Skeletal muscle tissue (tissue), 4 donors: ENCODE results near the gene RNF31. TPM values are rescaled to one million over a fixed set of nuclear protein-coding genes. Genes with fewer than 3 reads are reported as not detected.

Source experiments
- H3K27ac ChIP-seq: one replicate; pipeline ENCODE4 v1.7.0; 2013; ENCODE audit warnings: mild to moderate bottlenecking, low read depth, low read length, inconsistent platforms
- H3K27me3 ChIP-seq, 3 donors: one replicate each; pipeline ENCODE4 v1.7.0; 2013; ENCODE audit warnings: low read length in 3 of 3; ENCODE audit not compliant: control insufficient read depth in 3 of 3, insufficient read depth in 3 of 3
- H3K36me3 ChIP-seq, 3 donors: one replicate each; pipeline ENCODE4 v1.7.0; 2013; ENCODE audit warnings: low read length in 3 of 3; ENCODE audit not compliant: control insufficient read depth in 3 of 3, insufficient read depth in 3 of 3
- H3K4me1 ChIP-seq, 3 donors: one replicate each; pipeline ENCODE4 v1.7.0; 2013; ENCODE audit warnings: low read length in 3 of 3, mild to moderate bottlenecking in 3 of 3; ENCODE audit not compliant: control insufficient read depth in 3 of 3, insufficient read depth in 3 of 3
- H3K4me3 ChIP-seq, 3 donors: one replicate each; pipeline ENCODE4 v1.7.0; 2013; ENCODE audit warnings: low read length in 3 of 3
- H3K9ac ChIP-seq, 3 donors: one replicate each; pipeline ENCODE4 v1.7.0; 2013; ENCODE audit warnings: low read length in 3 of 3, mild to moderate bottlenecking in 3 of 3, moderate library complexity in 2 of 3, low read depth in 1 of 3
- H3K9me3 ChIP-seq, 3 donors: one replicate each; pipeline ENCODE4 v1.7.0; 2013; ENCODE audit warnings: low read length in 3 of 3; ENCODE audit not compliant: control insufficient read depth in 3 of 3
- total RNA-seq: library from RNA; depleted of rRNA; stranded (reverse); fragments of >200 nt; gene quantifications from one replicate; pipeline ENCODE4 v1.2.3, GENCODE V29; 2014
- donor health status: Osteomylitis.

Gene RNF31
- total RNA-seq, 1 donor from 2014 or later, result 33.4 TPM

GRCh38 chr14:24136684-24137528 lies 10.4 kb upstream of the RNF31 start:
- peak overlapping the region; percentile 76 to 92 (median 86) for H3K9ac ChIP-seq
- peaks cover 54 to 72% (median 63%) of the 10 kb centered on the region in 3 donors for H3K4me1 ChIP-seq
- peak overlapping the region; percentile 88 for H3K27ac ChIP-seq
- peak overlapping the region; percentile 77 to 87 (median 82) for H3K4me3 ChIP-seq
- H3K27me3 ChIP-seq, result no peaks in the 10 kb centered on the region
- no peaks in the 10 kb centered on the region for H3K9me3 ChIP-seq
- H3K36me3 ChIP-seq, result peaks cover 24 to 32% (median 29%) of the 10 kb centered on the region in 3 donors

GRCh38 chr14:24137529-24138395 lies 9.5 kb upstream of the RNF31 start:
- H3K4me3 ChIP-seq, result no peak overlapping the region
- H3K4me1 ChIP-seq, result peaks cover 48 to 68% (median 59%) of the 10 kb centered on the region in 3 donors
- H3K27me3 ChIP-seq, result no peaks in the 10 kb centered on the region
- peak overlapping the region; percentile 88 for H3K27ac ChIP-seq
- H3K9me3 ChIP-seq, result no peaks in the 10 kb centered on the region
- H3K36me3 ChIP-seq, result peaks cover 24 to 29% (median 27%) of the 10 kb centered on the region in 3 donors
- peak overlapping the region in 2 of 3 donors; percentile 14 to 92 for H3K9ac ChIP-seq

- Histone ChIP-seq H3K4me1 (peaks cover 45 to 70% (median 54%) of the 10 kb centered on the region in 3 donors), H3K9me3 (no peaks in the 10 kb centered on the region), H3K36me3 (peaks cover 23 to 30% (median 26%) of the 10 kb centered on the region in 3 donors), H3K27me3 (no peaks in the 10 kb centered on the region), H3K27ac (peak overlapping the region; percentile 1), H3K4me3 (no peak overlapping the region), H3K9ac (peak overlapping the region in 2 of 3 donors; percentile 14 to 45)
Measured at GRCh38 chr14:24138396-24139271, 8.7 kb upstream of the RNF31 start.

DNA sequence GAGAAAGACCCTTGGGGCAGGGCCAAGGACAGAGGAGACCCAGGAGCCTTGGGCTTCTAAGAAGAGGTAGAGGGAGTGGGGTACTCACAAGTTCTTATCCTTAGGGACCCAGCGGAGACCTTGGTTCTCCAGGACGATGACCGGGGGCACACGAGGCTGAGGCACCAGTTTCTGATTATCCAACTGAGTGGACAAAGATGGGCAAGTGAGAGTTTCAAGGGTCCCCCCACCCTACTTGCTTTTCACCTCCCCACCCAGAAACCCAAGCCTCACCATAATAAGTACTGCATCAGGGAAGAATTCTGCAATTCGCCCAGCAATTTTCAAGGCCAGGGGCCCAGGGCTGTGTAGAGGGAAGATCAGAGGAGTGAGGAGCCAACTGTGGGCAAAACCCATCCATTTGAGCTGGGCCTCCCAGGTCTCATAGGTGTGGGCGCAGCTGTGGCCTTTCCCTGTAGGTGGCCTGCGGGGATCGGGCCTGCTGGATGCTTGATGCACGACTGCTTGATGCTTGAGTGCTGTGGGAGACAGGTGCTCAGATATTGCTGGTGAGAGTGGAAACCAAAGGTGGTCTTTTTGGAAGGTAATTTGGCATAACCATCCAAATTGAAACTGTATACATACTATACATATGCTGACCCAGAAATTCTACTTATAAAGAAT lies 7.9 kb upstream of the RNF31 start:
- Histone ChIP-seq H3K36me3 (peaks cover 26 to 35% (median 28%) of the 10 kb centered on the region in 3 donors), H3K27ac (peak overlapping the region; percentile 1), H3K4me3 (peak overlapping the region; percentile 58 to 85 (median 64)), H3K27me3 (no peaks in the 10 kb centered on the region), H3K4me1 (peaks cover 50 to 76% (median 54%) of the 10 kb centered on the region in 3 donors), H3K9ac (peak overlapping the region in 1 of 3 donors; percentile 33), H3K9me3 (no peaks in the 10 kb centered on the region)

- Histone ChIP-seq H3K9me3 (no peaks in the 10 kb centered on the region), H3K9ac (peak within 1 kb of the TSS; percentile 85 to 95 (median 93)), H3K36me3 (peaks cover 28 to 35% (median 32%) of the 10 kb centered on the region in 3 donors), H3K4me1 (peaks cover 57 to 82% (median 58%) of the 10 kb centered on the region in 3 donors), H3K4me3 (peak within 1 kb of the TSS; percentile 85 to 97 (median 93)), H3K27ac (peak within 1 kb of the TSS; percentile 86), H3K27me3 (no peaks in the 10 kb centered on the region)
Measured at GRCh38 chr14:24141097-24141880, 6.0 kb upstream of the RNF31 start, which contains the start of gene EMC9. Gene EMC9, minus strand, starts transcription at chr14:24141591. Its CDS starts 287 bp downstream, at chr14:24141304.

DNA sequence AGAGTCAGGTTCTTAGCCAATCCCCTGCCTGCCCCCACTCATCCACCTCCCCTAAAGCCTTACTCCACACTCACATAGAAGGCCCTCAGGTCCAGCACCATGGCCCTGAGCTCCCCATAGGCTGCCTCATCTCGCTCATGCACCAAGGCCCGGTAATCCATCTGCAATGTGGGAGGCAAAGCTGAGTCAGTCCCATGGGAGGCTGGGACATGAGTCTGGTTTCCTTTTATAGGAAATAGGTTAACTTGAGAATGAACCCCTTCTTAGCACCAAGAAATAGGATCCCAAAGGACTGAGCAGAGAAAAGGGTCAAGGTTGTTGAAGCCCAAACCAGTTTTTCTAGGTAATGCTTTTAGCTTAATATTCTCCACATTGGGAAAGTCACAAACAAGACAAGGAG lies 3.8 kb upstream of the RNF31 start:
- Histone ChIP-seq H3K4me3 (no peak overlapping the region), H3K27ac (no peak overlapping the region), H3K4me1 (peaks cover 46 to 70% (median 49%) of the 10 kb centered on the region in 3 donors), H3K36me3 (peaks cover 16 to 24% (median 19%) of the 10 kb centered on the region in 3 donors), H3K9me3 (no peaks in the 10 kb centered on the region), H3K9ac (no peak overlapping the region), H3K27me3 (no peaks in the 10 kb centered on the region)

DNA sequence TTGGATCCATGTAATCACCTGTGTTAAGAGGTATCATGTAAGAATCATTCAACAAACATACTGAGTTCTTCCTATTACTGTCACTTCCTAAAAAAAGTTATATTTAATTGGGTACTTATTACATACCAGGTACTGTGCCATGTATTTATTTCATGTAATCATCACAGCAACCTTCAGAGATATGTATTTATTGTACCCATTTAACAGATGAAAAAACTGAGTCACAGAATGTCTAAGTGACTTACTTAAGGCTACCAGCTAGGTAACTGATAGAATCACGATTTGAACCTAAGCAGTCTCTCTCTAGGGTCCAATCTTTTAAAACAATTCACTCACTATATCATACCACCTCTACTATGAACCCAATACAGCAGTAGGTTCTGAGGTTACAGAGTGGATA lies 2.8 kb upstream of the RNF31 start:
- H3K27me3 ChIP-seq, result no peaks in the 10 kb centered on the region
- H3K9ac ChIP-seq, result no peak overlapping the region
- no peak overlapping the region for H3K4me3 ChIP-seq
- peaks cover 39 to 68% (median 45%) of the 10 kb centered on the region in 3 donors for H3K4me1 ChIP-seq
- H3K27ac ChIP-seq, result no peak overlapping the region
- peaks cover 9 to 23% (median 12%) of the 10 kb centered on the region in 3 donors for H3K36me3 ChIP-seq
- H3K9me3 ChIP-seq, result no peaks in the 10 kb centered on the region

DNA sequence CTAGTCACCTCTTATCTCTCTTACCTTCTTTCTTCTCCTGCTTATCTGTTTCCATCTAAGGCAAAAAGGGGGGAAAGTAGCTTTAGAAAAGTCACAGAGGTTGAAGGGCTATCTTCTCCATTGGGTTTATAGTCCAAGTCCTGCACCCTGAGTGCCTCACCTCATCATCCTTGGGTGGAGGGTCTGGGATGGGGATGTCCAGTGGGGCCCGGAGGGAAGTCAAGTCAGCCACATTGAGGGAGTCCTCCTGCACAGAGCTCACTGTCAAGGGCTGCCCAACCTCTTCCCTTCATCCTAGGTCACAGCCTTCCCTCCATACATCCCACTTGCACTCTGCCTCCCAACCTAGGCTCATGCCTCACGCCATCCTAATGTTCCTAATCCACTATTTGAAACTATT lies 2.1 kb upstream of the RNF31 start:
- Histone ChIP-seq H3K27ac (peak overlapping the region; percentile 90), H3K36me3 (peaks cover 14 to 28% (median 17%) of the 10 kb centered on the region in 3 donors), H3K9ac (peak overlapping the region in 2 of 3 donors; percentile 81 to 96), H3K27me3 (no peaks in the 10 kb centered on the region), H3K4me3 (peak overlapping the region in 1 of 3 donors; percentile 4), H3K4me1 (peaks cover 34 to 67% (median 41%) of the 10 kb centered on the region in 3 donors), H3K9me3 (no peaks in the 10 kb centered on the region)
